Renal cortical epithelial cell (primary cell): Measurements from ENCODE around the gene PTCD1. TPM values are rescaled to one million over a fixed set of nuclear protein-coding genes. Genes with fewer than 3 reads are reported as not detected.

Experiments used
- DNase-seq: peaks from one replicate; pipeline ENCODE4 v3.0.0-alpha.2; 2011; ENCODE audit warnings: low read depth
- total RNA-seq: library from RNA; depleted of rRNA; stranded (reverse); fragments of >200 nt; gene quantifications from 2 replicates; pipeline ENCODE4 v1.2.3, GENCODE V29; 2014

PTCD1 gene
- total RNA-seq, 1 donor from 2014 or later = 6.7 TPM

GRCh38 chr7:99371376-99371920 is 67.2 kb downstream of the PTCD1 start:
- DNase-seq = peak; percentile 53

GRCh38 chr7:99369767-99370391 is 68.7 kb downstream of the PTCD1 start:
- no peak for DNase-seq

- DNase-seq = no peak
Measured at GRCh38 chr7:99368750-99369389, 69.7 kb downstream of the PTCD1 start.

Other genes starting within 250 kb of the PTCD1 start
- not detected in 2 replicates for gene KPNA7, start 230.7 kb downstream of the PTCD1 start, total RNA-seq
- gene MYH16, start 166.0 kb downstream of the PTCD1 start, total RNA-seq = 0.05 and 1.4 TPM in 2 replicates
- 101 and 169 TPM in 2 replicates for gene ARPC1A, start 112.9 kb downstream of the PTCD1 start, total RNA-seq
- 565 and 690 TPM in 2 replicates for gene ARPC1B, start 64.1 kb downstream of the PTCD1 start, total RNA-seq
- 77.4 and 89.1 TPM in 2 replicates for gene PDAP1, start 30.2 kb downstream of the PTCD1 start, total RNA-seq
- 77.7 and 128 TPM in 2 replicates for gene BUD31, start 29.8 kb downstream of the PTCD1 start, total RNA-seq
- 21.6 and 22.2 TPM in 2 replicates for gene CPSF4, start 145 bp upstream of the PTCD1 start, total RNA-seq
- gene ATP5MF, start 27.4 kb upstream of the PTCD1 start, total RNA-seq = 510 and 1,187 TPM in 2 replicates
- 3.0 and 8.8 TPM in 2 replicates for gene ZNF789, start 34.1 kb upstream of the PTCD1 start, total RNA-seq
- gene ZNF394, start 61.5 kb upstream of the PTCD1 start, total RNA-seq = 28.4 and 36.8 TPM in 2 replicates
- gene ZKSCAN5, start 65.9 kb upstream of the PTCD1 start, total RNA-seq = 10.1 and 19.8 TPM in 2 replicates
- gene FAM200A, start 113.3 kb upstream of the PTCD1 start, total RNA-seq = 7.5 and 13.3 TPM in 2 replicates
- 69.5 and 91.5 TPM in 2 replicates for gene ZNF655, start 119.8 kb upstream of the PTCD1 start, total RNA-seq
- 0.55 TPM in 1 of 2 replicates, not detected in the other for gene TMEM225B, start 159.5 kb upstream of the PTCD1 start, total RNA-seq
- 10.1 and 16.6 TPM in 2 replicates for gene ZSCAN25, start 178.1 kb upstream of the PTCD1 start, total RNA-seq
- 7.3 and 13.1 TPM in 2 replicates for gene CYP3A5, start 241.2 kb upstream of the PTCD1 start, total RNA-seq